H1 (cell line): ENCODE measurements around the gene UBE2E2. TPM values are rescaled to one million over a fixed set of nuclear protein-coding genes. Genes with fewer than 3 reads are reported as not detected.

Experiments used
- CTCF ChIA-PET: fragments of 300-600 bp; sonication (Branson Sonifier 250); formaldehyde crosslinking; loops from one replicate; lab custom pipeline; 2021; ENCODE audit not compliant: partially characterized antibody; lab: Charles Lee
- POLR2A ChIA-PET: fragments of 300-600 bp; sonication (Branson Sonifier 250); formaldehyde crosslinking; loops from one replicate; lab custom pipeline; 2021; ENCODE audit warnings: inconsistent platforms; ENCODE audit not compliant: partially characterized antibody; lab: Charles Lee
- DNase-seq, 2 experiments: peaks; one replicate each; pipeline versions ENCODE4 v3.0.0 to v3.0.0-alpha.2; 2010 to 2022; ENCODE audit warnings: low spot score in 2 of 2, low read depth in 1 of 2, mixed read lengths in 1 of 2
- FAIRE-seq: peaks from 2 replicates; lab custom pipeline; 2011; peaks lifted over from hg19 to GRCh38; lab: Jason Lieb, UNC
- H2AFZ ChIP-seq: 2 replicates; pipeline ENCODE4 v1.8.1; 2012; ENCODE audit warnings: low read length, inconsistent platforms
- H2AK5ac ChIP-seq: 2 replicates; pipeline ENCODE4 v1.6.1; 2013; ENCODE audit warnings: low read depth, low read length
- H2BK120ac ChIP-seq: replicated peaks from 2 replicates; pipeline ENCODE3; 2013; ENCODE audit warnings: low read depth, low read length, inconsistent platforms
- H2BK12ac ChIP-seq: 2 replicates; pipeline ENCODE4 v1.6.1; 2013; ENCODE audit warnings: low read depth, low read length
- H2BK15ac ChIP-seq: 2 replicates; pipeline ENCODE4 v1.6.1; 2013; ENCODE audit warnings: low read length
- H2BK20ac ChIP-seq: 2 replicates; pipeline ENCODE4 v1.6.1; 2013; ENCODE audit warnings: low read length
- H2BK5ac ChIP-seq: 2 replicates; pipeline ENCODE4 v1.6.1; 2013; ENCODE audit warnings: low read depth, low read length
- H3K14ac ChIP-seq: 2 replicates; pipeline ENCODE4 v1.6.1; 2013; ENCODE audit warnings: inconsistent platforms; ENCODE audit not compliant: insufficient read length
- H3K18ac ChIP-seq: 2 replicates; pipeline ENCODE4 v1.6.1; 2013; ENCODE audit warnings: low read length; ENCODE audit errors: extremely low read depth
- H3K23ac ChIP-seq: 2 replicates; pipeline ENCODE4 v1.6.1; 2013; ENCODE audit warnings: inconsistent platforms; ENCODE audit not compliant: insufficient read length
- H3K23me2 ChIP-seq: 2 replicates; pipeline ENCODE4 v1.6.1; 2013; ENCODE audit warnings: low read depth, low read length
- H3K27ac ChIP-seq: 2 replicates; pipeline ENCODE4 v1.6.1; 2011; ENCODE audit warnings: low read depth, low read length, inconsistent platforms
- H3K27me3 ChIP-seq, 4 experiments: replicated peaks in 1 of 4; 1 replicate in 1 of 4; 2 replicates in 3 of 4; pipeline versions ENCODE4 v1.6.1 to v1.8.1; 2011 to 2013; ENCODE audit warnings: low read length in 3 of 4, mild to moderate bottlenecking in 3 of 4, inconsistent platforms in 2 of 4, mixed read lengths in 2 of 4, moderate library complexity in 1 of 4; ENCODE audit not compliant: control insufficient read depth in 3 of 4, insufficient read depth in 3 of 4; ENCODE audit errors: extremely low read depth in 1 of 4
- H3K36me3 ChIP-seq, 4 experiments: 2 replicates each; pipeline versions ENCODE4 v1.6.1 to v1.8.1; 2011 to 2013; ENCODE audit warnings: mild to moderate bottlenecking in 4 of 4, low read length in 3 of 4, moderate library complexity in 2 of 4, control low read depth in 1 of 4, inconsistent platforms in 1 of 4; ENCODE audit not compliant: insufficient read depth in 4 of 4, control insufficient read depth in 2 of 4
- H3K4ac ChIP-seq: replicated peaks from 2 replicates; pipeline ENCODE3; 2013; ENCODE audit warnings: low read length, low read depth, mixed read lengths, inconsistent platforms; ENCODE audit not compliant: insufficient read length
- H3K4me1 ChIP-seq, 4 experiments: replicated peaks in 1 of 4; 1 replicate in 1 of 4; 2 replicates in 3 of 4; pipeline versions ENCODE4 v1.6.1 to v1.8.1; 2011 to 2013; ENCODE audit warnings: low read length in 3 of 4, inconsistent platforms in 2 of 4, mixed read lengths in 1 of 4; ENCODE audit not compliant: insufficient read depth in 4 of 4, control insufficient read depth in 3 of 4
- H3K4me2 ChIP-seq, 2 experiments: 2 replicates each; pipeline versions ENCODE4 v1.6.1 to v1.8.1; 2011 to 2013; ENCODE audit warnings: low read depth in 2 of 2, low read length in 2 of 2, control low read depth in 1 of 2, inconsistent platforms in 1 of 2, mild to moderate bottlenecking in 1 of 2; ENCODE audit not compliant: insufficient read depth in 1 of 2
- H3K4me3 ChIP-seq, 4 experiments: fragments of 200-600, 300-600 bp in 1 of 4; sonication (generic), shearing (Covaris generic), sonication (Bioruptor Twin) in 1 of 4; 2 replicates each; pipeline versions ENCODE4 v1.5.1 to v1.8.1; 2011 to 2016; ENCODE audit warnings: low read length in 4 of 4, low read depth in 3 of 4, control low read depth in 2 of 4, inconsistent platforms in 2 of 4, mild to moderate bottlenecking in 2 of 4, mixed read lengths in 1 of 4, moderate library complexity in 1 of 4; ENCODE audit not compliant: insufficient read depth in 2 of 4; ENCODE audit errors: extremely low read depth in 1 of 4
- H3K56ac ChIP-seq: replicated peaks from 2 replicates; pipeline ENCODE3; 2013; ENCODE audit warnings: low read depth, mild to moderate bottlenecking, mixed read lengths, low read length, inconsistent platforms; ENCODE audit not compliant: insufficient read length
- H3K79me1 ChIP-seq: 2 replicates; pipeline ENCODE4 v1.6.1; 2013; ENCODE audit warnings: low read depth, low read length, control low read depth
- H3K79me2 ChIP-seq, 2 experiments: 2 replicates each; pipeline versions ENCODE4 v1.6.1 to v1.8.1; 2012 to 2013; ENCODE audit warnings: low read length in 2 of 2, mild to moderate bottlenecking in 2 of 2, inconsistent platforms in 1 of 2; ENCODE audit not compliant: insufficient read depth in 2 of 2, control insufficient read depth in 1 of 2
- H3K9ac ChIP-seq, 4 experiments: replicated peaks in 1 of 4; 1 replicate in 1 of 4; 2 replicates in 3 of 4; pipeline versions ENCODE4 v1.6.1 to v1.8.1; 2011 to 2013; ENCODE audit warnings: low read depth in 3 of 4, low read length in 3 of 4, control low read depth in 2 of 4, mild to moderate bottlenecking in 2 of 4, moderate library complexity in 2 of 4, inconsistent platforms in 1 of 4; ENCODE audit errors: extremely low read depth in 1 of 4
- H3K9me3 ChIP-seq, 2 experiments: 2 replicates each; pipeline versions ENCODE4 v1.6.1 to v1.8.1; 2012 to 2013; ENCODE audit warnings: mild to moderate bottlenecking in 2 of 2, moderate library complexity in 2 of 2, control low read depth in 1 of 2, inconsistent platforms in 1 of 2, low read depth in 1 of 2, low read length in 1 of 2, mixed read lengths in 1 of 2; ENCODE audit not compliant: insufficient read depth in 2 of 2
- H4K20me1 ChIP-seq, 2 experiments: replicated peaks in 1 of 2; 2 replicates each; pipeline versions ENCODE3 to v1.8.1; 2011 to 2013; ENCODE audit warnings: inconsistent platforms in 2 of 2, low read length in 2 of 2, mild to moderate bottlenecking in 1 of 2; ENCODE audit not compliant: insufficient read depth in 2 of 2, control insufficient read depth in 1 of 2
- H4K5ac ChIP-seq: 2 replicates; pipeline ENCODE4 v1.6.1; 2013; ENCODE audit warnings: low read length, low read depth, mixed read lengths, inconsistent platforms; ENCODE audit not compliant: insufficient read length
- H4K8ac ChIP-seq: 2 replicates; pipeline ENCODE4 v1.8.0; 2013; ENCODE audit warnings: mild to moderate bottlenecking, moderate library complexity, low read length, inconsistent platforms; ENCODE audit not compliant: insufficient read depth; ENCODE audit errors: extremely low read depth
- H4K91ac ChIP-seq: replicated peaks from 2 replicates; pipeline ENCODE3; 2013; ENCODE audit warnings: low read length, mixed read lengths, inconsistent platforms; ENCODE audit not compliant: insufficient read length
- BCL11A ChIP-seq, 2 experiments: IDR thresholded peaks; one replicate each; pipeline ENCODE4 v1.6.1; 2011; ENCODE audit warnings: low read depth in 2 of 2, low read length in 2 of 2, mild to moderate bottlenecking in 2 of 2
- EZH2 ChIP-seq: fragments of 200-600 bp; sonication (generic); IDR thresholded peaks from 2 replicates; pipeline ENCODE4 v1.7.1; 2012; ENCODE audit warnings: low read depth, mild to moderate bottlenecking, moderate library complexity, low read length, inconsistent platforms; ENCODE audit not compliant: severe bottlenecking
- HDAC2 ChIP-seq, 2 experiments: fragments of 300-600 bp in 1 of 2; sonication (generic) in 1 of 2; IDR thresholded peaks; 2 replicates each; pipeline ENCODE4 v1.6.1; 2011 to 2012; ENCODE audit warnings: low read depth in 2 of 2, low read length in 2 of 2, mild to moderate bottlenecking in 2 of 2, moderate library complexity in 2 of 2, borderline replicate concordance in 1 of 2, inconsistent platforms in 1 of 2
- KDM1A ChIP-seq: fragments of 200-600, 300-600 bp; sonication (generic); IDR thresholded peaks from 2 replicates; pipeline ENCODE4 v1.7.1; 2016; ENCODE audit warnings: mild to moderate bottlenecking, low read length, borderline replicate concordance
- NRF1 ChIP-seq: IDR thresholded peaks from 2 replicates; pipeline ENCODE4 v1.6.1; 2011; ENCODE audit warnings: mild to moderate bottlenecking, low read depth, low read length, improper control_type of control experiment
- RAD21 ChIP-seq, 2 experiments: IDR thresholded peaks in 1 of 2; conservative IDR thresholded peaks in 1 of 2; 2 replicates each; pipeline ENCODE4 v1.6.1; 2011; ENCODE audit warnings: low read depth in 2 of 2, low read length in 2 of 2, improper control_type of control experiment in 1 of 2, inconsistent platforms in 1 of 2, mild to moderate bottlenecking in 1 of 2, moderate library complexity in 1 of 2
- SIX5 ChIP-seq: IDR thresholded peaks from 2 replicates; pipeline ENCODE4 v1.6.1; 2011; ENCODE audit warnings: mild to moderate bottlenecking, low read depth, low read length
- SP1 ChIP-seq: IDR thresholded peaks from 2 replicates; pipeline ENCODE4 v1.6.1; 2011; ENCODE audit warnings: low read depth, low read length
- SP4 ChIP-seq: IDR thresholded peaks from 2 replicates; pipeline ENCODE4 v1.6.1; 2012; ENCODE audit warnings: low read length, inconsistent platforms
- SRF ChIP-seq: IDR thresholded peaks from 2 replicates; pipeline ENCODE4 v1.6.1; 2011; ENCODE audit warnings: mild to moderate bottlenecking, low read depth, low read length, moderate library complexity
- WGBS, 2 experiments: shearing (Covaris generic) in 1 of 2; methylation state at CpG; one replicate each; pipeline versions ENCODE4 v1.1.6 to v1.1.7; 2013 to 2015; ENCODE audit warnings: low lambda C conversion rate in 2 of 2, mixed read lengths in 2 of 2, inconsistent platforms in 1 of 2, low coverage in 1 of 2, missing lambda C conversion rate in 1 of 2; ENCODE audit not compliant: insufficient replicate concordance in 2 of 2, insufficient coverage in 1 of 2, insufficient read length in 1 of 2; ENCODE audit errors: extremely low coverage in 1 of 2, missing lambda C conversion rate in 1 of 2; 5-methylcytosine and 5-hydroxymethylcytosine counted together
- polyA plus RNA-seq, 7 experiments: library from polyadenylated mRNA; depleted of rRNA in 3 of 7; stranded (reverse) in 5 of 7; unstranded in 2 of 7; fragments of >200 nt in 5 of 7; fragments of 200-250 nt in 2 of 7; gene quantifications; 1 replicate in 5 of 7; 2 replicates in 1 of 7; 4 replicates in 1 of 7; pipeline versions ENCODE4 v1.2.1 to v1.2.3, GENCODE V29; 2011 to 2013; ENCODE audit warnings: missing spikeins in 2 of 7, mixed read lengths in 2 of 7
- total RNA-seq: library from RNA; stranded (reverse); fragmentation: NEBNext Ultra II Directional; extraction: Animal tissue kit (Norgen Biotek cat#: 25700); gene quantifications from 2 replicates; pipeline ENCODE4 v1.2.1, GENCODE V29; 2021
- TF ChIP-seq, protein P1 (sequence below), 3 experiments: IDR thresholded peaks; 1 replicate in 2 of 3; 2 replicates in 1 of 3; pipeline versions ENCODE4 v1.5.1 to v1.6.1; 2011; ENCODE audit warnings: low read length in 3 of 3, mild to moderate bottlenecking in 3 of 3, inconsistent platforms in 2 of 3, low read depth in 1 of 3, moderate library complexity in 1 of 3; ENCODE audit not compliant: insufficient read depth in 1 of 3; ENCODE audit errors: control extremely low read depth in 1 of 3

The UBE2E2 gene
- total and polyA plus RNA-seq, 2 of the 8 experiments (the other 6 are each of a cell fraction or from before 2014, with no cell fraction given), result 57.6 to 70.6 TPM

DNA sequence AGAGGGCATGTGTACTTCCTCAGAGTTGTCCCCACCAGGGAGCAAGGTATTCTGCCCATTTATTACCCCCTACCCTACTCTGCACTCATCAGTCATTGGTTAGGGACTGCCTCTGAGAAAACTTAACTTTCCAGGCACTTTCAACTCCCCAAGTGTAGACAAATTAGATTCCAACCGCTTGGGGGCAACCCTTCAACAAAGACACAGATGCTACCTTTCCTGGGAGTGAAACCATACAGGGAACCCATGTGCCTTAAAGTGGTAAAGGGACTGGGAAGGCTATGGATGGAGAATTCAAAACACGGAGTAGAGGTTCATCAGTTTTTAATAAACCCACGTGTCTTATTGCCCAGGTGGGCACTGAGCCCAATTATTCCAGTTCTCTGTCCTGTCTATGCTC is 19.4 kb upstream of the UBE2E2 start:
- no peaks in the 10 kb centered on the region for H3K36me3 ChIP-seq
- no peak overlapping the region for H3K23ac ChIP-seq
- no peak overlapping the region for H2BK15ac ChIP-seq
- no peak overlapping the region for H2BK120ac ChIP-seq
- no peak overlapping the region for H2BK12ac ChIP-seq
- no peak overlapping the region for H3K4ac ChIP-seq
- H3K9me3 ChIP-seq, result no peaks in the 10 kb centered on the region
- H3K4me1 ChIP-seq, result peaks cover 0 to 4% (median 0%) of the 10 kb centered on the region in 4 experiments; a peak in 1 of 7 replicates
- H3K56ac ChIP-seq, result no peak overlapping the region
- no peaks in the 10 kb centered on the region for H3K79me2 ChIP-seq
- no peak overlapping the region for H3K18ac ChIP-seq
- no peak overlapping the region for H2BK20ac ChIP-seq
- no peak overlapping the region for H2BK5ac ChIP-seq
- ChIA-PET POLR2A (no interaction called here), CTCF (interaction anchor here (1.6 kb wide), 1 partner anchor 11 kb away, joined by 5 read pairs; no protein-coding TSS in a partner anchor)
- FAIRE-seq, result peak; percentile 98
- H4K91ac ChIP-seq, result no peak overlapping the region
- H3K4me3 ChIP-seq, result no peak overlapping the region
- no peak overlapping the region for H4K8ac ChIP-seq
- WGBS, 2 experiments, result 8% methylated on average over 3 of the region's 3 CpGs; no CpG with 5 or more reads in 1 of the 2 experiments
- no peaks in the 10 kb centered on the region for H3K79me1 ChIP-seq
- no peak overlapping the region for H2AK5ac ChIP-seq
- no peaks in the 10 kb centered on the region for H3K27me3 ChIP-seq
- H3K4me2 ChIP-seq, result no peak overlapping the region
- H4K5ac ChIP-seq, result no peak overlapping the region
- no peak overlapping the region for H3K9ac ChIP-seq
- H2AFZ ChIP-seq, result no peak overlapping the region
- no peaks in the 10 kb centered on the region for H4K20me1 ChIP-seq
- H3K14ac ChIP-seq, result no peak overlapping the region
- peak in 1 of 2 experiments; percentile 54 for DNase-seq
- no peak overlapping the region for H3K27ac ChIP-seq
- H3K23me2 ChIP-seq, result no peaks in the 10 kb centered on the region; the same call in 1 of the 2 replicates
- TF ChIP-seq RAD21 (IDR thresholded peaks at IDR 0.05 in 1 of 2, conservative IDR thresholded peaks at IDR 0.05 in 1 of 2; ENCODE audit: low read depth in 2 of 2, low read length in 2 of 2), result peak; percentile 81 to 89
- TF ChIP-seq, protein P1, sequence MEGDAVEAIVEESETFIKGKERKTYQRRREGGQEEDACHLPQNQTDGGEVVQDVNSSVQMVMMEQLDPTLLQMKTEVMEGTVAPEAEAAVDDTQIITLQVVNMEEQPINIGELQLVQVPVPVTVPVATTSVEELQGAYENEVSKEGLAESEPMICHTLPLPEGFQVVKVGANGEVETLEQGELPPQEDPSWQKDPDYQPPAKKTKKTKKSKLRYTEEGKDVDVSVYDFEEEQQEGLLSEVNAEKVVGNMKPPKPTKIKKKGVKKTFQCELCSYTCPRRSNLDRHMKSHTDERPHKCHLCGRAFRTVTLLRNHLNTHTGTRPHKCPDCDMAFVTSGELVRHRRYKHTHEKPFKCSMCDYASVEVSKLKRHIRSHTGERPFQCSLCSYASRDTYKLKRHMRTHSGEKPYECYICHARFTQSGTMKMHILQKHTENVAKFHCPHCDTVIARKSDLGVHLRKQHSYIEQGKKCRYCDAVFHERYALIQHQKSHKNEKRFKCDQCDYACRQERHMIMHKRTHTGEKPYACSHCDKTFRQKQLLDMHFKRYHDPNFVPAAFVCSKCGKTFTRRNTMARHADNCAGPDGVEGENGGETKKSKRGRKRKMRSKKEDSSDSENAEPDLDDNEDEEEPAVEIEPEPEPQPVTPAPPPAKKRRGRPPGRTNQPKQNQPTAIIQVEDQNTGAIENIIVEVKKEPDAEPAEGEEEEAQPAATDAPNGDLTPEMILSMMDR (IDR thresholded peaks at IDR 0.05; ENCODE audit: control extremely low read depth in 1 of 3, insufficient read depth in 1 of 3, low read depth in 1 of 3, low read length in 3 of 3), result peak in 2 of 3 experiments; percentile 75 to 76; a peak in 3 of 4 replicates
- no peak for TF ChIP-seq SRF
- TF ChIP-seq HDAC2 (IDR thresholded peaks at IDR 0.05; ENCODE audit: borderline replicate concordance in 1 of 2, low read depth in 2 of 2, low read length in 2 of 2), result no peak
- TF ChIP-seq SIX5, result no peak
- no peak for TF ChIP-seq KDM1A
- no peak for TF ChIP-seq NRF1
- TF ChIP-seq SP1, result 0 out of 2 replicates have a peak, but pooled peaks have one; percentile 33
- TF ChIP-seq EZH2, result no peak
- no peak for TF ChIP-seq SP4
- no peak for TF ChIP-seq BCL11A (IDR thresholded peaks at IDR 0.05; ENCODE audit: low read depth in 2 of 2, low read length in 2 of 2)
